ENCODE measurements around the gene RCAN2. TPM values are rescaled to one million over a fixed set of nuclear protein-coding genes. Genes with fewer than 3 reads are reported as not detected.

Gene RCAN2
- total and polyA plus RNA-seq, 7 donors: 5.0 to 22.7 (median 9.1) TPM

DNA sequence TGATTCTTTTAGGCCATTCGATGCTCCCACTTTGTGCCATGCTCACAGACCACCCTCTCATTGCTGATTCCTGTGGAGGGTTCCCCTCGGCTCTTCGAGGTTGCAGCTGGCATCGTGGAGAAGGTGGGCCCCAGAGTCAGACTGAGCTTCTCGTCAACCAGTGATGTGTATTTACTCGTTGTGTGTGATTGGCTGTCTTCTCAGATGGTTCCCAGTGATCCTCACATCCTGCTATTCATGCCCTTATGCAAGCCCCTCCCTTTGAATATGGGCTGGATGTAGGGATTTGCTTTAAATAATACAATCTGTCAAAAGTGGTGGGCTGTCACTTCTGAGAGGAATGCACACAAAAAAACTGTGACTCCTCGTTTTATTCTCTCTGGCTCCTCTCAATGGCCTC is 220.9 kb downstream of the RCAN2 start:
- no peaks in the 10 kb centered on the region for H3K36me3 ChIP-seq
- no peak for DNase-seq
- H3K27ac ChIP-seq: no peak overlapping the region
- no peaks in the 10 kb centered on the region for H3K4me1 ChIP-seq
- no peaks in the 10 kb centered on the region for H3K27me3 ChIP-seq
- no peak overlapping the region for H3K4me3 ChIP-seq
- TF ChIP-seq POLR2AphosphoS5 (IDR thresholded peaks at IDR 0.05) (no peak), POLR2A (IDR thresholded peaks at IDR 0.05) (no peak), EP300 (IDR thresholded peaks at IDR 0.05) (no peak)
- TF ChIP-seq, protein P1, sequence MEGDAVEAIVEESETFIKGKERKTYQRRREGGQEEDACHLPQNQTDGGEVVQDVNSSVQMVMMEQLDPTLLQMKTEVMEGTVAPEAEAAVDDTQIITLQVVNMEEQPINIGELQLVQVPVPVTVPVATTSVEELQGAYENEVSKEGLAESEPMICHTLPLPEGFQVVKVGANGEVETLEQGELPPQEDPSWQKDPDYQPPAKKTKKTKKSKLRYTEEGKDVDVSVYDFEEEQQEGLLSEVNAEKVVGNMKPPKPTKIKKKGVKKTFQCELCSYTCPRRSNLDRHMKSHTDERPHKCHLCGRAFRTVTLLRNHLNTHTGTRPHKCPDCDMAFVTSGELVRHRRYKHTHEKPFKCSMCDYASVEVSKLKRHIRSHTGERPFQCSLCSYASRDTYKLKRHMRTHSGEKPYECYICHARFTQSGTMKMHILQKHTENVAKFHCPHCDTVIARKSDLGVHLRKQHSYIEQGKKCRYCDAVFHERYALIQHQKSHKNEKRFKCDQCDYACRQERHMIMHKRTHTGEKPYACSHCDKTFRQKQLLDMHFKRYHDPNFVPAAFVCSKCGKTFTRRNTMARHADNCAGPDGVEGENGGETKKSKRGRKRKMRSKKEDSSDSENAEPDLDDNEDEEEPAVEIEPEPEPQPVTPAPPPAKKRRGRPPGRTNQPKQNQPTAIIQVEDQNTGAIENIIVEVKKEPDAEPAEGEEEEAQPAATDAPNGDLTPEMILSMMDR (IDR thresholded peaks at IDR 0.05): no peak
- WGBS, 2 donors: 90% methylated on average over 7 of the region's 7 CpGs
- intact Hi-C loops (cut with DNase I): no loop called here
- no peaks in the 10 kb centered on the region for H3K9me3 ChIP-seq

DNA sequence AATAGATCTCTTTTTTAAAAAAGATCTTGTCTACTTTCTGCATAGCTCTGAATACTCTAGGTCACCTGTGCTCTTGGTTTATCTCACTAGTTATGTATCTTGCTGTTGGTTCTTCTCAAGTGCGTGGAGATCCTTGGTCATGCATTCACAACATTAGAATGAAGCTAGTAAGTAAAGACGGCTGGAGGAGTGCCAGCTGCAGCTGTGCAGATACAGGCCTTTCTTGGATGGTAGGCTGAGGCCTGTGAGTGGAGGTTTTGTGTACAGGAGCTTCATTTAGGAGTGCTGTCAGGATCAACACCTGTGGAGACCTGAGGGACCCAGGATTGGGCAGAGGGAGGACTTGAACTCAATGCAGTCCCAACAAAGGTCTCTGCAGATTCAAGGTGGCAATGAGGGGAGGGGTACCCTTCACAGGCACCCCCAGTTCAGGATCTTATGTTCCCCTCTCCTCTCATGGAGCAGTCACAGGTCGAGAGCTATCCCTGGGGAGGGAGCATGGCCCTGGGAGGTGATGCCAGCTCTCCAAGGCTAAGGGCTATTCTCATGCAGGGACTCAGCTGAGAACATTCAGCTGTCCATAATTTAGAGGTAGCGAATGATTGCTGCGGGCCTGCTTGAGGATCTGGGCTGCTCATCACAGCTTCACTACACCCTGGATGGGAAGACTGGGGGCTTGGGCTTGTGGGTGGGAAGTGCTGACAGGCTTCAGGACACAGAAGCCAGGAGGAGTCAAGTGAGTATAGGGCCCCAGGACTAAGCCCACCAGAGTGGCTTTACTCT is 221.6 kb downstream of the RCAN2 start:
- no peak overlapping the region for H3K27ac ChIP-seq
- WGBS, 2 donors: 90% methylated on average over 5 of the region's 5 CpGs
- no peaks in the 10 kb centered on the region for H3K36me3 ChIP-seq
- H3K27me3 ChIP-seq: no peaks in the 10 kb centered on the region
- peak; percentile 74 for DNase-seq
- H3K4me3 ChIP-seq: no peak overlapping the region
- H3K9me3 ChIP-seq: no peaks in the 10 kb centered on the region
- TF ChIP-seq POLR2AphosphoS5 (IDR thresholded peaks at IDR 0.05) (no peak), POLR2A (IDR thresholded peaks at IDR 0.05) (no peak), EP300 (IDR thresholded peaks at IDR 0.05) (no peak)
- TF ChIP-seq, protein P1 (IDR thresholded peaks at IDR 0.05): no peak
- intact Hi-C loops (cut with DNase I): no loop called here
- no peaks in the 10 kb centered on the region for H3K4me1 ChIP-seq

DNA sequence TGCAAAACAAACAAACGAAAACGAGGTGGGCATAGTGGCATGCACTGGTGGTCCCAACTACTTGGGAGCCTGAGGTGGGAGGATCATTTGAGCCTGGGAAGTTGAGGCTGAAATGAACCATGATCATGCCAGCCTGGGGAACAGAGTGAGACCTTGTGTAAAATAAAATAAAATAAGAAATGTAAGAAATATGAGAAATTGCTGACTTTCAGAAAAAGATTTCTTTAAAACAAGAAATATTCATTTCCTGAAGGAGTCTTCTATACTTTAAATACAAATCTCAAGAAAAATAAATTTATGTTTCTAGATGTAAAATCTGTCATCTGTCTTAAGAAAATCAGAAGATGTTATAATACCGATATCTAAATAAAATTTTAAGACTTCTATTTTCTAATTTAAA is 223.7 kb downstream of the RCAN2 start:
- peaks cover 0 to 5% (median 0%) of the 10 kb centered on the region in 4 donors for H3K4me1 ChIP-seq
- H3K36me3 ChIP-seq: no peaks in the 10 kb centered on the region
- H3K9me3 ChIP-seq: no peaks in the 10 kb centered on the region
- DNase-seq: no peak
- H3K27me3 ChIP-seq: no peaks in the 10 kb centered on the region
- H3K4me3 ChIP-seq: no peak overlapping the region
- WGBS, 2 donors: 86 to 92% methylated on average over 3 of the region's 3 CpGs
- H3K27ac ChIP-seq: no peak overlapping the region
- TF ChIP-seq POLR2AphosphoS5 (IDR thresholded peaks at IDR 0.05) (no peak), POLR2A (IDR thresholded peaks at IDR 0.05) (no peak), EP300 (IDR thresholded peaks at IDR 0.05) (no peak)
- TF ChIP-seq, protein P1 (IDR thresholded peaks at IDR 0.05): no peak
- intact Hi-C loops (cut with DNase I): no loop called here

DNA sequence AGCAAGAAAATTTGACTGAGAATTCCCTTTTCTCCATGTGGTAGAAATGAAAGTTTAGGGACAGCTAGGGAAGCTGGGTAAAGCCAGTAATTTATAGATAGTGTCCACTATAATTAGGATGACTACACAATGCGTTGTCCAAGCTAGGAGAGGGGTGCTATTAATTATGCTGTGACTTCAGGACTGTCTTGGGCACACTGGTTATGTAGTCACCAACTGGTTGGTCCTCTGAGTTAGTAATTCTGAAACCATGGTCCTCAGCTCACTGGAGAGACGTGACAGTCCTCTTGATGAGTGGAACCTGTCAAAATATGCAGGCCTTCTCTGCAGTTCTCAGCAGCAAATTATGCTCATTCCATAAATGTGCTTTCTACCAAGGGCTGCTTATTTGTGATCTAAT is 225.9 kb downstream of the RCAN2 start:
- no peak for TF ChIP-seq POLR2A (IDR thresholded peaks at IDR 0.05)
- TF ChIP-seq, protein P1 (IDR thresholded peaks at IDR 0.05): no peak
- no peak for TF ChIP-seq POLR2AphosphoS5 (IDR thresholded peaks at IDR 0.05)
- no peak for DNase-seq
- intact Hi-C loops (cut with DNase I): no loop called here
- WGBS, 2 donors: 88 to 96% methylated on average over 2 of the region's 2 CpGs
- Histone ChIP-seq H3K36me3 (no peaks in the 10 kb centered on the region), H3K27ac (no peak overlapping the region), H3K9me3 (no peaks in the 10 kb centered on the region), H3K4me3 (no peak overlapping the region), H3K4me1 (peaks cover 0 to 5% (median 0%) of the 10 kb centered on the region in 4 donors), H3K27me3 (no peaks in the 10 kb centered on the region)

DNA sequence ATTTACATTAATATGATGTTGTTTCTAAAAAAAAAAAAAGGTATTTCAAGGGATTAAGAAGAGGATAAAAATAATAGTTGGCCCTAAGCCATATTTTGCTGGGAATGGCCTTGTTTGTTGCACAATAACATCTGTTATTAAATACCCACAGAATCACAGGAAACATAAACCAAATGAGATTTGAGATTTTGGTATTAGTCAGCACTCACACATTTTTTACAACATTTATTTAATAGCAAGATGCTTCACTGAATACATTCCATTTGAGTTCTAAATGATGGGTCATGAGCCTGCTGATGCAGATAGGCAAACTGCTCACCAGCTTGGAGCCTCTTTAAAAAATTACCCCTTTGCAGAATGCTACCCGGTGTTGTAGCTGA is 227.6 kb downstream of the RCAN2 start:
- no peaks in the 10 kb centered on the region for H3K9me3 ChIP-seq
- intact Hi-C loops (cut with DNase I): no loop called here
- H3K4me3 ChIP-seq: no peak overlapping the region
- TF ChIP-seq POLR2AphosphoS5 (IDR thresholded peaks at IDR 0.05) (peak in 3 of 4 donors; percentile 23 to 42 (median 29)), POLR2A (IDR thresholded peaks at IDR 0.05) (no peak)
- TF ChIP-seq, protein P1 (IDR thresholded peaks at IDR 0.05): no peak
- 69 to 73% methylated on average over 1 of the region's 1 CpG for WGBS, 2 donors
- no peaks in the 10 kb centered on the region for H3K36me3 ChIP-seq
- DNase-seq: no peak
- H3K4me1 ChIP-seq: peaks cover 0 to 5% (median 0%) of the 10 kb centered on the region in 4 donors
- no peaks in the 10 kb centered on the region for H3K27me3 ChIP-seq
- no peak overlapping the region for H3K27ac ChIP-seq
